HepG2 (cell line): ENCODE data around the gene KRT32. TPM values are rescaled to one million over a fixed set of nuclear protein-coding genes. Genes with fewer than 3 reads are reported as not detected.

Experiments used
- BCLAF1 ChIP-seq: fragments of 450-650 bp; IDR thresholded peaks from 2 replicates; pipeline ENCODE4 v1.6.1; 2017; ENCODE audit warnings: mild to moderate bottlenecking
- CREB3 ChIP-seq: sonication (generic); formaldehyde crosslinking; IDR thresholded peaks from 2 replicates; pipeline ENCODE4 v1.5.0; 2020; ENCODE audit warnings: missing genetic modification reagents
- ESRRA ChIP-seq: sonication (generic); formaldehyde crosslinking; IDR thresholded peaks from 2 replicates; pipeline ENCODE4 v1.5.1; 2020; ENCODE audit warnings: mild to moderate bottlenecking, low read depth, missing genetic modification reagents
- NPAS2 ChIP-seq: sonication (generic); formaldehyde crosslinking; IDR thresholded peaks from 2 replicates; pipeline ENCODE4 v1.8.0; 2022; ENCODE audit warnings: mild to moderate bottlenecking, missing genetic modification reagents, borderline replicate concordance
- PATZ1 ChIP-seq: sonication (generic); formaldehyde crosslinking; IDR thresholded peaks from 2 replicates; pipeline ENCODE4 v1.4.0; 2020; ENCODE audit warnings: missing genetic modification reagents
- RARA ChIP-seq: IDR thresholded peaks from 2 replicates; pipeline ENCODE4 v1.6.1; 2016; ENCODE audit warnings: missing genetic modification reagents, missing compliant biosample characterization
- REL ChIP-seq: sonication (generic); formaldehyde crosslinking; conservative IDR thresholded peaks from 2 replicates; pipeline ENCODE4 v1.8.0; 2022; ENCODE audit warnings: mild to moderate bottlenecking, missing genetic modification reagents, moderate library complexity
- SNAPC2 ChIP-seq: sonication (generic); formaldehyde crosslinking; IDR thresholded peaks from 2 replicates; pipeline ENCODE4 v1.8.1; 2022; ENCODE audit warnings: mild to moderate bottlenecking, missing genetic modification reagents
- TAF1 ChIP-seq: sonication (generic); formaldehyde crosslinking; IDR thresholded peaks from 2 replicates; pipeline ENCODE4 v1.4.0; 2020; ENCODE audit warnings: missing genetic modification reagents
- ZNF383 ChIP-seq: sonication (generic); formaldehyde crosslinking; IDR thresholded peaks from 2 replicates; pipeline ENCODE4 v1.4.0; 2020; ENCODE audit warnings: missing genetic modification reagents, mild to moderate bottlenecking, borderline replicate concordance
- ZNF816 ChIP-seq: sonication (generic); formaldehyde crosslinking; IDR thresholded peaks from 2 replicates; pipeline ENCODE4 v1.8.0; 2022; ENCODE audit warnings: missing genetic modification reagents, mild to moderate bottlenecking, borderline replicate concordance
- ZSCAN30 ChIP-seq: sonication (generic); formaldehyde crosslinking; IDR thresholded peaks from 2 replicates; pipeline ENCODE4 v1.5.0; 2020; ENCODE audit warnings: mild to moderate bottlenecking, missing genetic modification reagents
- polyA plus RNA-seq, 8 experiments: library from polyadenylated mRNA; depleted of rRNA in 3 of 8; stranded (reverse) in 7 of 8; unstranded in 1 of 8; fragments of >200 nt; fragmentation: Illumina TruSeq in 4 of 8; extraction: Trizol in 4 of 8; gene quantifications; 2 replicates each; pipeline versions ENCODE4 v1.2.1 to v1.2.3, GENCODE V29; 2011 to 2016; ENCODE audit warnings: low read depth in 4 of 8, missing spikeins in 1 of 8, mixed read lengths in 1 of 8; ENCODE audit not compliant: insufficient read depth in 1 of 8
- total RNA-seq, 5 experiments: library from RNA; depleted of rRNA; stranded (reverse); fragments of >200 nt; fragmentation: Illumina TruSeq; extraction: Trizol; gene quantifications; 2 replicates each; pipeline ENCODE4 v1.2.3, GENCODE V29; 2016; ENCODE audit warnings: low read depth in 1 of 5
- TF ChIP-seq, protein P1 (sequence below): sonication (generic); formaldehyde crosslinking; IDR thresholded peaks from 2 replicates; pipeline ENCODE4 v1.4.0; 2020; ENCODE audit warnings: mild to moderate bottlenecking, missing genetic modification reagents, borderline replicate concordance
- TF ChIP-seq, protein P2 (sequence below): IDR thresholded peaks from 2 replicates; pipeline ENCODE4 v1.6.1; 2018; ENCODE audit warnings: missing genetic modification reagents
- TF ChIP-seq, protein P3 (sequence below): IDR thresholded peaks from 2 replicates; pipeline ENCODE4 v1.6.1; 2016; ENCODE audit warnings: mild to moderate bottlenecking
- TF ChIP-seq, protein P4 (sequence below): sonication (generic); formaldehyde crosslinking; IDR thresholded peaks from 2 replicates; pipeline ENCODE4 v1.8.1; 2023; ENCODE audit warnings: missing genetic modification reagents, mild to moderate bottlenecking, borderline replicate concordance

KRT32 gene
- total and polyA plus RNA-seq, 2 of the 13 experiments (the other 11 are each of a cell fraction or from before 2014, with no cell fraction given) = not detected

GRCh38 chr17:41415833-41416335 lies 51.3 kb downstream of the KRT32 start (continued):
- TF ChIP-seq, protein P1, sequence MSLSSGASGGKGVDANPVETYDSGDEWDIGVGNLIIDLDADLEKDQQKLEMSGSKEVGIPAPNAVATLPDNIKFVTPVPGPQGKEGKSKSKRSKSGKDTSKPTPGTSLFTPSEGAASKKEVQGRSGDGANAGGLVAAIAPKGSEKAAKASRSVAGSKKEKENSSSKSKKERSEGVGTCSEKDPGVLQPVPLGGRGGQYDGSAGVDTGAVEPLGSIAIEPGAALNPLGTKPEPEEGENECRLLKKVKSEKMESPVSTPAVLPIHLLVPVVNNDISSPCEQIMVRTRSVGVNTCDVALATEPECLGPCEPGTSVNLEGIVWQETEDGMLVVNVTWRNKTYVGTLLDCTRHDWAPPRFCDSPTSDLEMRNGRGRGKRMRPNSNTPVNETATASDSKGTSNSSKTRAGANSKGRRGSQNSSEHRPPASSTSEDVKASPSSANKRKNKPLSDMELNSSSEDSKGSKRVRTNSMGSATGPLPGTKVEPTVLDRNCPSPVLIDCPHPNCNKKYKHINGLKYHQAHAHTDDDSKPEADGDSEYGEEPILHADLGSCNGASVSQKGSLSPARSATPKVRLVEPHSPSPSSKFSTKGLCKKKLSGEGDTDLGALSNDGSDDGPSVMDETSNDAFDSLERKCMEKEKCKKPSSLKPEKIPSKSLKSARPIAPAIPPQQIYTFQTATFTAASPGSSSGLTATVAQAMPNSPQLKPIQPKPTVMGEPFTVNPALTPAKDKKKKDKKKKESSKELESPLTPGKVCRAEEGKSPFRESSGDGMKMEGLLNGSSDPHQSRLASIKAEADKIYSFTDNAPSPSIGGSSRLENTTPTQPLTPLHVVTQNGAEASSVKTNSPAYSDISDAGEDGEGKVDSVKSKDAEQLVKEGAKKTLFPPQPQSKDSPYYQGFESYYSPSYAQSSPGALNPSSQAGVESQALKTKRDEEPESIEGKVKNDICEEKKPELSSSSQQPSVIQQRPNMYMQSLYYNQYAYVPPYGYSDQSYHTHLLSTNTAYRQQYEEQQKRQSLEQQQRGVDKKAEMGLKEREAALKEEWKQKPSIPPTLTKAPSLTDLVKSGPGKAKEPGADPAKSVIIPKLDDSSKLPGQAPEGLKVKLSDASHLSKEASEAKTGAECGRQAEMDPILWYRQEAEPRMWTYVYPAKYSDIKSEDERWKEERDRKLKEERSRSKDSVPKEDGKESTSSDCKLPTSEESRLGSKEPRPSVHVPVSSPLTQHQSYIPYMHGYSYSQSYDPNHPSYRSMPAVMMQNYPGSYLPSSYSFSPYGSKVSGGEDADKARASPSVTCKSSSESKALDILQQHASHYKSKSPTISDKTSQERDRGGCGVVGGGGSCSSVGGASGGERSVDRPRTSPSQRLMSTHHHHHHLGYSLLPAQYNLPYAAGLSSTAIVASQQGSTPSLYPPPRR (CRISPR knock-in tag) = no peak
- TF ChIP-seq NPAS2 (CRISPR knock-in tag) (no peak), ZNF383 (CRISPR knock-in tag) (no peak), TAF1 (CRISPR knock-in tag) (no peak), BCLAF1 (no peak), RARA (peak; percentile 92), PATZ1 (CRISPR knock-in tag) (peak; percentile 27; the same call in 1 of the 2 replicates), ZSCAN30 (CRISPR knock-in tag) (no peak), ESRRA (peak; percentile 93), SNAPC2 (CRISPR knock-in tag) (no peak), CREB3 (CRISPR knock-in tag) (no peak), REL (CRISPR knock-in tag) (no peak), ZNF816 (CRISPR knock-in tag) (no peak)
- TF ChIP-seq, protein P2, sequence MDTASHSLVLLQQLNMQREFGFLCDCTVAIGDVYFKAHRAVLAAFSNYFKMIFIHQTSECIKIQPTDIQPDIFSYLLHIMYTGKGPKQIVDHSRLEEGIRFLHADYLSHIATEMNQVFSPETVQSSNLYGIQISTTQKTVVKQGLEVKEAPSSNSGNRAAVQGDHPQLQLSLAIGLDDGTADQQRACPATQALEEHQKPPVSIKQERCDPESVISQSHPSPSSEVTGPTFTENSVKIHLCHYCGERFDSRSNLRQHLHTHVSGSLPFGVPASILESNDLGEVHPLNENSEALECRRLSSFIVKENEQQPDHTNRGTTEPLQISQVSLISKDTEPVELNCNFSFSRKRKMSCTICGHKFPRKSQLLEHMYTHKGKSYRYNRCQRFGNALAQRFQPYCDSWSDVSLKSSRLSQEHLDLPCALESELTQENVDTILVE (CRISPR knock-in tag) = peak; percentile 54; the same call in 1 of the 2 replicates
- TF ChIP-seq, protein P3, sequence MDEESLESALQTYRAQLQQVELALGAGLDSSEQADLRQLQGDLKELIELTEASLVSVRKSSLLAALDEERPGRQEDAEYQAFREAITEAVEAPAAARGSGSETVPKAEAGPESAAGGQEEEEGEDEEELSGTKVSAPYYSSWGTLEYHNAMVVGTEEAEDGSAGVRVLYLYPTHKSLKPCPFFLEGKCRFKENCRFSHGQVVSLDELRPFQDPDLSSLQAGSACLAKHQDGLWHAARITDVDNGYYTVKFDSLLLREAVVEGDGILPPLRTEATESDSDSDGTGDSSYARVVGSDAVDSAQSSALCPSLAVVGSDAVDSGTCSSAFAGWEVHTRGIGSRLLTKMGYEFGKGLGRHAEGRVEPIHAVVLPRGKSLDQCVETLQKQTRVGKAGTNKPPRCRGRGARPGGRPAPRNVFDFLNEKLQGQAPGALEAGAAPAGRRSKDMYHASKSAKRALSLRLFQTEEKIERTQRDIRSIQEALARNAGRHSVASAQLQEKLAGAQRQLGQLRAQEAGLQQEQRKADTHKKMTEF (CRISPR knock-in tag) = peak; percentile 83
- TF ChIP-seq, protein P4, sequence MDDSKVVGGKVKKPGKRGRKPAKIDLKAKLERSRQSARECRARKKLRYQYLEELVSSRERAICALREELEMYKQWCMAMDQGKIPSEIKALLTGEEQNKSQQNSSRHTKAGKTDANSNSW (CRISPR knock-in tag) = no peak
